NB4 (cell line): Measurements from ENCODE around the gene ARFGEF2.

Experiments
- MYC ChIP-seq: IDR thresholded peaks from 2 replicates; pipeline ENCODE4 v1.6.1; 2011; ENCODE audit warnings: low read depth, low read length
- POLR2A ChIP-seq: IDR thresholded peaks from 2 replicates; pipeline ENCODE4 v1.6.1; 2011; ENCODE audit warnings: mild to moderate bottlenecking; ENCODE audit not compliant: insufficient read length; ENCODE audit errors: extremely low read depth
- TF ChIP-seq, protein P1 (sequence below): IDR thresholded peaks from one replicate; pipeline ENCODE4 v1.5.1; 2012; ENCODE audit warnings: low read depth, low read length
- TF ChIP-seq, protein P2 (sequence below): IDR thresholded peaks from 2 replicates; pipeline ENCODE4 v1.6.1; 2011; ENCODE audit warnings: low read depth, low read length

DNA sequence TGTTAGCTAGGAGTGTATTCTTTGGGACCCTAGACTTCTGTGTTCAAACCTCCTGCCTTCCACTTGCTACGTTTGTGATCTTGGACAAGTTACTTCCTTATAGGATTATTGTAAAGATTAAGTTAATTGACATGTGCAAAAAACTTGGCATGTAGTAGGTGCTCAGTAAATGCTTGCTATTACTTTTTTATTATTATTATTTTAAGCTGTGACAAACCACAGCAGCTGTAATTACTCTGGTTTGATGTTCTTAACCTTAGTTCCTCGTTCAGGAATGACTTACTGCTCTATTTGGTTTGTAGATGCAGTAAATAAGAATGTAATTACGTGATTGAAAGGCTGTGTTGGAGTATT lies 3.2 kb downstream of the ARFGEF2 start:
- TF ChIP-seq, protein P1, sequence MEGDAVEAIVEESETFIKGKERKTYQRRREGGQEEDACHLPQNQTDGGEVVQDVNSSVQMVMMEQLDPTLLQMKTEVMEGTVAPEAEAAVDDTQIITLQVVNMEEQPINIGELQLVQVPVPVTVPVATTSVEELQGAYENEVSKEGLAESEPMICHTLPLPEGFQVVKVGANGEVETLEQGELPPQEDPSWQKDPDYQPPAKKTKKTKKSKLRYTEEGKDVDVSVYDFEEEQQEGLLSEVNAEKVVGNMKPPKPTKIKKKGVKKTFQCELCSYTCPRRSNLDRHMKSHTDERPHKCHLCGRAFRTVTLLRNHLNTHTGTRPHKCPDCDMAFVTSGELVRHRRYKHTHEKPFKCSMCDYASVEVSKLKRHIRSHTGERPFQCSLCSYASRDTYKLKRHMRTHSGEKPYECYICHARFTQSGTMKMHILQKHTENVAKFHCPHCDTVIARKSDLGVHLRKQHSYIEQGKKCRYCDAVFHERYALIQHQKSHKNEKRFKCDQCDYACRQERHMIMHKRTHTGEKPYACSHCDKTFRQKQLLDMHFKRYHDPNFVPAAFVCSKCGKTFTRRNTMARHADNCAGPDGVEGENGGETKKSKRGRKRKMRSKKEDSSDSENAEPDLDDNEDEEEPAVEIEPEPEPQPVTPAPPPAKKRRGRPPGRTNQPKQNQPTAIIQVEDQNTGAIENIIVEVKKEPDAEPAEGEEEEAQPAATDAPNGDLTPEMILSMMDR, result no peak
- no peak for TF ChIP-seq POLR2A
- TF ChIP-seq MYC, result no peak
- TF ChIP-seq, protein P2, sequence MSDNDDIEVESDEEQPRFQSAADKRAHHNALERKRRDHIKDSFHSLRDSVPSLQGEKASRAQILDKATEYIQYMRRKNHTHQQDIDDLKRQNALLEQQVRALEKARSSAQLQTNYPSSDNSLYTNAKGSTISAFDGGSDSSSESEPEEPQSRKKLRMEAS, result no peak
